Endothelial cell of umbilical vein (primary cell): Measurements from ENCODE around the gene HOXC9. TPM values are rescaled to one million over a fixed set of nuclear protein-coding genes. Genes with fewer than 3 reads are reported as not detected.

Experiments used
- BruUV-seq: library from RNA; stranded (reverse); fragments of 400-500 nt; replicated peaks from 2 replicates; lab custom pipeline; 2021; lab: Mats Ljungman, UMichigan
- CTCF ChIA-PET: fragments of 300-600, 350-600 bp; sonication (Branson Sonifier 250); formaldehyde crosslinking; loops from one replicate; lab custom pipeline; 2021; ENCODE audit warnings: antibody characterized with exemption, inconsistent platforms; lab: Charles Lee
- POLR2A ChIA-PET: fragments of 300-600, 350-600 bp; sonication (Branson Sonifier 250); formaldehyde crosslinking; loops from one replicate; lab custom pipeline; 2021; ENCODE audit warnings: antibody characterized with exemption, inconsistent platforms; lab: Charles Lee
- DNase-seq: peaks from one replicate; pipeline ENCODE4 v3.0.0-alpha.2; 2011; ENCODE audit warnings: low read depth, low spot score
- FAIRE-seq: peaks from 2 replicates; lab custom pipeline; 2011; peaks lifted over from hg19 to GRCh38; lab: Jason Lieb, UNC
- H2AFZ ChIP-seq: 2 replicates; pipeline ENCODE4 v1.6.0; 2012; ENCODE audit warnings: low read depth, low read length, control low read depth, inconsistent platforms
- H3K27ac ChIP-seq: 2 replicates; pipeline ENCODE4 v1.5.1; 2011; ENCODE audit warnings: low read depth, mild to moderate bottlenecking, control low read depth, low read length, moderate library complexity; ENCODE audit not compliant: insufficient read depth
- H3K27me3 ChIP-seq, 2 experiments: 2 replicates each; pipeline versions ENCODE4 v1.6.0 to v1.6.1; 2011; ENCODE audit warnings: low read length in 2 of 2, mixed read lengths in 1 of 2; ENCODE audit not compliant: control insufficient read depth in 2 of 2, insufficient read depth in 2 of 2
- H3K36me3 ChIP-seq, 2 experiments: 2 replicates in 1 of 2; 3 replicates in 1 of 2; pipeline ENCODE4 v1.5.1; 2011; ENCODE audit warnings: low read length in 2 of 2, mild to moderate bottlenecking in 1 of 2, moderate library complexity in 1 of 2; ENCODE audit not compliant: control insufficient read depth in 2 of 2, insufficient read depth in 2 of 2; ENCODE audit errors: extremely low read depth in 1 of 2
- H3K4me1 ChIP-seq: 3 replicates; pipeline ENCODE4 v1.5.1; 2011; ENCODE audit warnings: mild to moderate bottlenecking, low read length; ENCODE audit not compliant: control insufficient read depth, insufficient read depth; ENCODE audit errors: extremely low read depth
- H3K4me2 ChIP-seq: 2 replicates; pipeline ENCODE4 v1.6.1; 2011; ENCODE audit warnings: low read length, control low read depth, mixed read lengths; ENCODE audit not compliant: insufficient read depth
- H3K4me3 ChIP-seq, 3 experiments: fragments of 200-600 bp in 1 of 3; sonication (generic), shearing (Covaris generic) in 1 of 3; replicated peaks in 1 of 3; 2 replicates each; pipeline ENCODE4 v1.5.1; 2011 to 2016; ENCODE audit warnings: control low read depth in 3 of 3, low read length in 3 of 3, mild to moderate bottlenecking in 2 of 3, inconsistent platforms in 1 of 3, low read depth in 1 of 3, moderate library complexity in 1 of 3; ENCODE audit not compliant: insufficient read depth in 1 of 3
- H3K79me2 ChIP-seq: 2 replicates; pipeline ENCODE4 v1.6.0; 2012; ENCODE audit warnings: low read length, inconsistent platforms; ENCODE audit not compliant: control insufficient read depth, insufficient read depth
- H3K9ac ChIP-seq: replicated peaks from 2 replicates; pipeline ENCODE3; 2011; ENCODE audit warnings: low read length, control low read depth; ENCODE audit not compliant: insufficient read depth; ENCODE audit errors: extremely low read depth
- H3K9me1 ChIP-seq: replicated peaks from 3 replicates; pipeline ENCODE4 v1.6.0; 2011; ENCODE audit warnings: mild to moderate bottlenecking, low read length; ENCODE audit not compliant: control insufficient read depth, insufficient read depth; ENCODE audit errors: extremely low read depth
- H3K9me3 ChIP-seq: replicated peaks from 2 replicates; pipeline ENCODE4 v1.5.1; 2012; ENCODE audit warnings: low read length, inconsistent platforms; ENCODE audit not compliant: control insufficient read depth, insufficient read depth
- H4K20me1 ChIP-seq: replicated peaks from 2 replicates; pipeline ENCODE3; 2011; ENCODE audit warnings: mild to moderate bottlenecking, low read length; ENCODE audit not compliant: control insufficient read depth, insufficient read depth; ENCODE audit errors: extremely low read depth
- CTCF ChIP-seq, 2 donors: IDR thresholded peaks; 1 replicate in 1 of 2; 2 replicates in 1 of 2; pipeline ENCODE4 v1.5.1; 2011; ENCODE audit warnings: low read length in 2 of 2, mild to moderate bottlenecking in 2 of 2, moderate library complexity in 2 of 2, control low read depth in 1 of 2, inconsistent platforms in 1 of 2, low read depth in 1 of 2; ENCODE audit not compliant: insufficient read depth in 1 of 2; ENCODE audit errors: extremely low read depth in 1 of 2
- EZH2 ChIP-seq: IDR thresholded peaks from 2 replicates; pipeline ENCODE4 v1.6.1; 2012; ENCODE audit warnings: borderline replicate concordance, low read depth, mild to moderate bottlenecking, moderate library complexity, low read length, inconsistent platforms; ENCODE audit not compliant: severe bottlenecking
- FOS ChIP-seq: IDR thresholded peaks from 2 replicates; pipeline ENCODE4 v1.6.1; 2011; ENCODE audit warnings: mild to moderate bottlenecking, low read length, moderate library complexity, borderline replicate concordance; ENCODE audit not compliant: insufficient read depth
- GATA2 ChIP-seq: IDR thresholded peaks from 2 replicates; pipeline ENCODE4 v1.7.0; 2011; ENCODE audit warnings: low read depth, mild to moderate bottlenecking, moderate library complexity, mixed read lengths, low read length; ENCODE audit not compliant: insufficient read length, insufficient read depth
- JUN ChIP-seq: IDR thresholded peaks from 2 replicates; pipeline ENCODE4 v1.6.1; 2011; ENCODE audit warnings: borderline replicate concordance, low read depth; ENCODE audit not compliant: insufficient read length, insufficient read depth
- MAX ChIP-seq: IDR thresholded peaks from 2 replicates; pipeline ENCODE4 v1.6.1; 2011; ENCODE audit not compliant: insufficient read depth, insufficient read length
- MYC ChIP-seq: IDR thresholded peaks from one replicate; pipeline ENCODE4 v1.6.1; 2011; ENCODE audit warnings: mild to moderate bottlenecking, low read depth, low read length
- POLR2AphosphoS5 ChIP-seq: IDR thresholded peaks from 2 replicates; pipeline ENCODE4 v1.6.1; 2012; ENCODE audit warnings: low read depth, mild to moderate bottlenecking, control low read depth, low read length, moderate library complexity; ENCODE audit not compliant: insufficient read depth
- dilution Hi-C: fragments of 300-500 bp; cut with MboI; formaldehyde crosslinking; loops from one replicate; pipeline ENCODE4 v1.15.0; 2019; ENCODE audit warnings: low sequenced_read_pairs; ENCODE audit not compliant: extremely low pct_ligation_motif_present
- intact Hi-C: fragments of 100-400 bp; cut with micrococcal nuclease; formaldehyde crosslinking; loops from one replicate; pipeline ENCODE4 v1.10.0; 2022
- polyA plus RNA-seq, 4 experiments: library from polyadenylated mRNA; depleted of rRNA in 3 of 4; stranded (reverse) in 3 of 4; unstranded in 1 of 4; fragments of >200 nt; gene quantifications; 2 replicates each; pipeline versions ENCODE4 v1.2.1 to v1.2.3, GENCODE V29; 2011 to 2012; ENCODE audit warnings: missing spikeins in 1 of 4
- total RNA-seq: library from RNA; stranded (reverse); gene quantifications from 2 replicates; pipeline ENCODE4 v1.2.3, GENCODE V29; 2021

HOXC9 gene
- total and polyA plus RNA-seq, 2 donors (not counting 3 experiments of a cell fraction or from before 2014, with no cell fraction given) = 0.40 to 0.58 TPM

GRCh38 chr12:53987787-53988230, 12.2 kb upstream of the HOXC9 start:
- H3K4me3 ChIP-seq = no peak overlapping the region
- H3K9ac ChIP-seq = no peak overlapping the region
- intact Hi-C loops (loop anchor here (2.0 to 5.0 kb wide), 2 partner anchors 197 to 286 kb away; no protein-coding TSS in a partner anchor), dilution Hi-C loops (no loop called here)
- H3K27me3 ChIP-seq = peaks cover 90 to 92% of the 10 kb centered on the region in 2 experiments
- no peaks in the 10 kb centered on the region for H4K20me1 ChIP-seq
- no TSS peak for BruUV-seq
- DNase-seq (no peak), FAIRE-seq (no peak)
- CTCF ChIA-PET = interaction anchor here (0.6 to 2.6 kb wide), 8 partner anchors 12 to 220 kb away, joined by 3 to 8 read pairs (median 4); partner anchors contain the start of gene HOXC9
- H3K4me1 ChIP-seq = no peaks in the 10 kb centered on the region
- POLR2A ChIA-PET = no interaction called here
- H3K9me3 ChIP-seq = no peaks in the 10 kb centered on the region
- H3K36me3 ChIP-seq = no peaks in the 10 kb centered on the region
- H3K4me2 ChIP-seq = no peak overlapping the region
- no peak overlapping the region for H2AFZ ChIP-seq
- H3K9me1 ChIP-seq = no peaks in the 10 kb centered on the region
- no peak overlapping the region for H3K27ac ChIP-seq
- no peak for TF ChIP-seq POLR2AphosphoS5
- TF ChIP-seq JUN = no peak
- TF ChIP-seq GATA2 = no peak
- no peak for TF ChIP-seq MYC
- TF ChIP-seq EZH2 = no peak
- no peak for TF ChIP-seq MAX
- no peak for TF ChIP-seq CTCF (IDR thresholded peaks at IDR 0.05; ENCODE audit: extremely low read depth in 1 of 2, insufficient read depth in 1 of 2, low read depth in 1 of 2, low read length in 2 of 2)
- TF ChIP-seq FOS = no peak
- no peaks in the 10 kb centered on the region for H3K79me2 ChIP-seq
